GM20431 (cell line): ENCODE data around the gene WDR27.

ENCODE experiments used
- in situ Hi-C: fragments of 300-500 bp; cut with MseI, MboI; formaldehyde crosslinking; loops from one replicate; pipeline ENCODE4 v1.15.0; 2020; ENCODE audit warnings: low sequenced_read_pairs; ENCODE audit not compliant: unreplicated experiment

WDR27 gene

DNA sequence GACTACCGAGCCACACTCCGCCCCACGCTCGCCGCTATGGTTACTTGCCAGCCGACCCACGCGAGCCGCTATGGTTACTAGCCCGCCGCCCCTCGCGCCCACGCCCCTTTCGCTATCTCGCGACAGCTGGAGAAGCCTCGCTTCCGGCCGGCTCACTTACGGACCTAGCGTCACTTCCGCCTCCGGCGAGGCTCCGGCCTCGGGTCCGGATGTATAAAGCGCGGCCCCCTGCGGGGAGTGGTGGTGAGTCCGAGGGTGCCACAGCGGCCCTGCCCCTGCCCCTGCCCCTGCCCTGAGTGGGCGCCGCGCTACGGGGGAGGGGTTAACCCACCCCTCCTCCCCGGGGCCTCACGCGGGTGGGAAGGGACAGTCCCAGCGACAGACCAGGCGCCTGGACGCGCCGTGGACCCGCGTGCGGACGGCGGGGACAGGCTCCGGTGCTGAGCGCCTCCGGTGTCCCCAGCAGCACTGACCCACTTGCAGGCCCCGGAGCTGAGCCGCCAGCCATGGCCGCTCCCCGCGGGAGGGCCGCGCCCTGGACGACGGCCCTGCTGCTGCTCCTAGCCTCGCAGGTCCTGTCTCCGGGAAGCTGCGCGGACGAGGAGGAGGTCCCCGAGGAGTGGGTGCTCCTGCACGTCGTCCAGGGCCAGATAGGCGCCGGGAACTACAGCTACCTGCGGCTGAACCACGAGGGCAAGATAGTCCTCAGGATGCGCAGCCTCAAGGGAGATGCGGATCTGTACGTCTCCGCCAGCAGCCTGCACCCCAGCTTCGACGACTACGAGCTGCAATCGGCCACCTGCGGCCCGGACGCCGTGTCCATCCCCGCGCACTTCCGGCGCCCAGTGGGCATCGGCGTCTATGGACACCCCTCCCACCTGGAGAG is at the start of gene WDR27, which contains the start of gene C6orf120:
Gene WDR27, minus strand, starts transcription at position 76 of the 886 bp plus-strand sequence. CDS start 13,024 bp downstream, outside the sequence.
Gene C6orf120, plus strand, starts transcription at position 173 of the 886 bp plus-strand sequence. Its CDS starts 334 bp downstream, at position 507.
- in situ Hi-C loops: no loop called here

DNA sequence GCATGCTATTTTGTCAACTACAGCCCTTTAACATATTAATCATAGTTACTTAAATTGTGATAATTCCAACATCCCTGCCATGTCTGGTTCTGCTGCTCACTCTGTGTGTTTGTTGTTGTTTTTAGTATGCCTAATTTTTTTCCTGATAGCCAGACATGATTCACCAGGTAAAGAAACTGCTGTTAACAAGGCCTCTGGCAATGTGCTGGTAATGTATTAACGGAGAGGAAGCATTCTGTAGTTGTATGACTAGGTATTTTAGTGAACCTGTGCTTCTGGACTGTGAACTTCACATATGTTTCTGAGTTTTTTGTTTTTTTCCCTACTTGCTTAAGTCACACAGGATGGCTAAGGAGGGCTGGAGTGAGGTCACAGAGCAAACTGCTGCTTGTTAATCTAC is 44.7 kb upstream of the WDR27 start:
- in situ Hi-C loops: no loop called here

DNA sequence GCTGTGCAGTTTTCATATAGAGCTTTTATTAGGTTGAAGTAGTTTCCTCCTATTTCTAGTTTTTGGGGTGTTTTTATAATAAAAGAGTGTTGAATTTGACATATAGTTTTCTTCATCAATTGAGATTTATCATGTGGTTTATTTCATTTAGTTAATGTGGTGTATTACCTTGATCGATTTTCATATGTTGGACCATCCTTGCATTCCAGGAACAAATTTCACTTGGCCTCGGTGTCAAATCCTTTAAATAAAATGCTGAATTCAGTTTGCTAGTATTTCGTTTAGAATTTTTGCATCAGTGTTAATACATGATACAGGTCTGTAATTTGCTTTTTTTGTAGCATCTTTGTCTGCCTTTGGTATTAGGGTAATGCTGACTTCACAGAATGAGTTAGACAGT is 43.6 kb upstream of the WDR27 start:
- in situ Hi-C loops: no loop called here

DNA sequence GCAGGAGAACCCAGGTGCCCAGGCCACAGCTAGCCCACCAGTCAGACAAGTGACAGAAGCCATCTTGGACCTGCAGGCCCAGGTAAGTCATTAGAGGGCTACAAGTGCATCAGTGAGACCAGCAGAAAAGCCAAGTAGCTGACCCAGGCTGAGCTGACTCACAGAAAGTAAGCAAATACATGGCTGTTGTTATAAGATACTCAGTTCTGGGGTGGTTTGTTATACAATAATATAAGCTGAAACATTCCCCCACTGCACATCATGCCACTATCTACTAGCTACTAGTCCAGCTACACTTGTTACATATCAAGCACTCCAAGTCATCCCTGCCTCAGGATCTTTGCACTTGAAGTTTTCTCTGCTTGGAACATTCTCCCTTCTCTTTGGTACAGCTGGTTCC is 39.5 kb upstream of the WDR27 start:
- in situ Hi-C loops: no loop called here

DNA sequence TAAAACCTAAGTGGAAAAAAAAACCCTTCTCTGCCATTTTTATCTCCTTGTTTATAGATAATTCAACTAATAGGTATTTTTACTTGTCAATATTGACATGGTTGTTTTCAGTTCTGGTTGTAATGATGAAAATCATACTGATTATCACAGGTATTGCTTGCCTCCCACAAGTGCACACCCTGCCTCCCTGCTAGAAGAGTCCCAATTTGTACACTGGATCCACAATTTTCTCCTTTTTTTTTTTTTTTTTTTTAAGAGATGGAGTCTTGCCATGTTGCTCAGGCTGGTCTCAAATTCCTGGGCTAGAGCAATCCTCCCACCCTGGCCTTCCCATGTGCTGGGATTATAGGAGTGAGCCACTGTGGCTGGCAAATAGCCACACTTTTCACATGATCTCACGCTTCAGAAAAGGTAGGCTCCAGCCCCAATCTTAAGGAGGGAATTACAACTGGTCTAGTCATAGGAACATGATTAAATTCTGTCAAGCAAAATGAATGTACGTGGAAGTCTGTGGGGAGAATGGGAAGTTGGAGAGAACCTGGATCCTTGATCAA is 37.2 kb upstream of the WDR27 start:
- in situ Hi-C loops: no loop called here

DNA sequence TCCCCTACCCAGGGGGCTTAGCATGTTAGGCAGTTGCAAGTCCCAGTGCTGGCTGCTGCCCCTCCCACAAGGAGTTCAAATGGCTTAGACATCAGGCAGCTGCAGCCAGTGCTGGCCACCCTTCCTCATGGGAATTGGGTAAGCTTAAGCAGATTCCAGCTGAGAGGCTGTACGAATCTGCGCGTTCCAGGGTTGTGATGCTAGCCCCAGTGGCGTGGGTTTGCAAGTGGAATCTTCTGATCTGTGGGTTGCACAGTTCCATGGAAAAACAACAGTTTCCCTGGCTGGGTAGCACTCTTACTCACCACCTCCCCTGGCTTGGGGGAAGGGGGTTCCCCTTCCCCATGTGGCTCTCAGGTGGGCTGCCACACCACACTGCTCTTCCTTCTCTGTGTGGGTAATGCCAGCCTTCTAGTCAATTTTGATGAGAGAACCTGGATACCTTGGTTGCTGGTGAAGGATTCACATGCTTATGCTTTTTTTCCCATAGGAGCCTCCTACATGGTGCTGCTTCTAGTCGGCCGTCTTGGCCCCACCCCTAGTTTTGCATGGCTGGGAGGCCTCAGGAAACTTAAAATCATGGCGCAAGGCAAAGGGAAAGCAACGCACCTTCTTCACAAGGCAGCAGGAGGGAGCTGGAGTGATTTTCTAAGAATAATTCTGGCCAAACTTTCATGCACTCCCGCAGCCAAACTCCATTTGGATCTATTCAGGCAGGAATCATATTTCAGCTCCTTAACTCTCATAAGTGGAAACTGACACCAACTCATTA is 36.6 kb upstream of the WDR27 start:
- in situ Hi-C loops: no loop called here

DNA sequence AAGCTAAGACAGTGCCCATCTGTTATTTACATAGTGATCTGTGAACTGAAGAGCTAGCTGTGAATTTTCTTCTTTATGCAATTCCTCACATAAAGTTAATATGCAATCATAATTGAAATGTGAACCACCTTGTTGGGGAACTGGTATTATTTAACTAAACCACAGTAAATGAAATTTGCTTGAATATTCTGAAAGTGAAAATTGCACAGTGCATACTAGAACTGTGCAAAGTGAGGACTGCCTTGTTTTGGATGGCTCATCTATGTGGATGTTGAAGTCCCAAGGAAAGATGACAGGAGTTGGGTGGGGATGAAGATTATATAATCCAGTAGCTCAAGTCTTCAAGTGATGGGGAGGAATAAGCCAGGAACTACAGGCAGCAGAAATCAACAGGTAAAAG is 28.1 kb upstream of the WDR27 start:
- in situ Hi-C loops: no loop called here

DNA sequence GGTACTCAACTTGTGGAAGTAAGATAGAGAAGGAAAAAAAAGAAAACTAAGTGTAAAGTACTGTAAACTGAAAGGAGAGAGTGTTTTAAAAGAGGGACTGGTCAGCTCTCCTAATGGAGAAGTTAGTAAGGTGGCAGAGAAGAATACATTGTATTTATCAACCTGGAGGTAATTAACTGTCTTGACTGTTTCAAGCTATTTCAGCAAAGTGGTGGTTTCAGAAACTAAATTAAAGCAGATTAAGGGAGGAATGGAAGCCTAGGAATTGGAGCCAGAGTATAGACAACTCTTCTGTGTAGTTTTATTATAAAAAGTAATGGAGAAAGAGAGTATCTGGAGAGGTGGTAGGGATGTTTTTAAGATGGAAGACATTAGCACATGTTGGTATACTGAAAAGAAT is 25.1 kb upstream of the WDR27 start:
- in situ Hi-C loops: no loop called here

DNA sequence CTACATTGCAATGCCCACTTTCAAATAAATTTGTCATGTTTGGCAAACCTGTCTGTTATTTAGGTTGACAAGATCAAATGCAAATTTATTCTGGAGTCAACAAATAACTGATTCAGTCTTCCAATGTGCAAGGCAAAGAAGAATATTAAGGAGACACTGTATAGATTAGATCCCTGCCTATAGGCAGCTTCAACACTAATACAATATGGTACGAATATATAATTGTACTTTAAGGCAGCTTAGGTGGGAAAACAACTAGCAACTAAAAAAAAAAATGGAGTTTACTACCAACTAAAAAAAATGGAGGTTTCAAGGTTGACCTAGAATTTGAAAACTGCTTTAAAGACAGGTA is 24.2 kb upstream of the WDR27 start:
- in situ Hi-C loops: no loop called here

DNA sequence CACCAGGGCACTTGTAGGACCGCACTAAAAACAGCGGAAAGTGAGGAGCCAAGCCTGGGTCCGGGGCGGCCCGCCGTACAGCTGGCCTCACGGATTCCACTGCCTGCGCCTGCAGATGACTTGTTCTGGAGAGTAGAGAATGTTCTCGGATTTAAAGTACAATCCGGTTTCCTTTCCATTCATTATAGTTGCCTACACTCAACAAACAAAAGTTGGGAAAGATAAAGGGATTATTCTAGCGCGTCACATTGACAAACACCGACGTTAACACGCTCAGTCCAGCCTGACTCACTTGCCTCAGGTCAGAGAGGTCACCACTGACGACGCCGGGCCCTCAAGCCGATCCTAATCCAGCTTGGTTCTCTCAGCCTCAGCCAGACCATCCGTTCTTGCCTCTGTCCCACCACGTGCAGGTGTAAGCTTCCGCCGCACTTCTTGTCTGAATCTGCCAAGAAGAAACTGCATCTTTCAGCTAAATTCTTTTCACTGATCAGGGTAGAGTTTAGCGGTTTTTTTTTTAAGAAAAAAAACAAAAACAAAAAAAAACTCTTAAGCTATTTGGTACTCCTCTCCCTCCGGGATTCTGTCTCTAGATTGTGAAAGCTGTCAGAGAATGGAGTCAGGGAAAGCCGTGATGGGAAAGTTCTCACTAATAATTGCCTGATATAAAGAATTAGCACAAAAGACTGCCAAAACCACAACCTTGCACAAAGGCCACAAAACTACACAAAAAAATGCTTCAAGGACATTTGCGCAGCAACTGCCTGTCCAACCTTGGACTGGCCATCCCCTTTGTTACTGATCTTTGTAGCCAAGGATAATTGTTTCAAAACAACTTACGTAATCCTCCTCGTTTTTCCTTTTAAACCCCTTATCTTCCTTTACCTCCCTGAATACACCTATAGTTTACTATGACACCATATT is 23.6 kb upstream of the WDR27 start:
- in situ Hi-C loops: no loop called here

DNA sequence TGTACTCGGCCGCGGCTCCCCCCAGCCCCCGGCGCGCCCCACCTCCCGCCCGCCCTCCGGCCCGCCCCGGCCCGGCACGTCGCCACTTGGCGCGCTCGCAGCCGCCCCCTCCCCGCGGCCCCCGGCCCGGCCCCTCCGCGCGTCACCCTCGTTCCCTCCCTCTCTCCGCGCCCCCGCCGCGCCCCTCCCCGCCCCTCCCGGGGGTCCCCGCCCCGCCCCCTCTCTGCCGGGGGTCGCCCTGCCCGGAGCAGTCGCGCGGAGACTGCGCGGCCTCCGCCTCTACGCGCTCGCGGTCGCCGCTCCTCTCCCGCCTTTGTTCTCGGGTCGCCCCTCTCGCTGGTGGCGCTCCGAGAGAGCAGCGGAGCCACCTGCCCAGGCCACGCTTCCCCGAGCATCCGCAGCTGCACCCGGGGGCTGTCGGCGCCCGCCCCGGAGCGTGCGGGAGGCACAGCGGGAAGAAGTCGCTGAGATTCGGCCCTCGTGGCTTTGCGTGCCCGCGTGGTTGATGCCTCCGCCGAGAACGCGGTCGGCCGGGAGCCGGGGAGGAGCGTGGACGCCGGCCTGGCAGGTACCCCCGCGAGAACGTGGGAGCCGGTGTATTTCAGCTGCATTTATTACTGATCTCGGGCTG is 22.8 kb upstream of the WDR27 start, which contains the start of gene PHF10:
Gene PHF10, minus strand, starts transcription at position 7 of the 631 bp plus-strand sequence. CDS start 569 bp downstream, outside the sequence.
- in situ Hi-C loops: no loop called here

DNA sequence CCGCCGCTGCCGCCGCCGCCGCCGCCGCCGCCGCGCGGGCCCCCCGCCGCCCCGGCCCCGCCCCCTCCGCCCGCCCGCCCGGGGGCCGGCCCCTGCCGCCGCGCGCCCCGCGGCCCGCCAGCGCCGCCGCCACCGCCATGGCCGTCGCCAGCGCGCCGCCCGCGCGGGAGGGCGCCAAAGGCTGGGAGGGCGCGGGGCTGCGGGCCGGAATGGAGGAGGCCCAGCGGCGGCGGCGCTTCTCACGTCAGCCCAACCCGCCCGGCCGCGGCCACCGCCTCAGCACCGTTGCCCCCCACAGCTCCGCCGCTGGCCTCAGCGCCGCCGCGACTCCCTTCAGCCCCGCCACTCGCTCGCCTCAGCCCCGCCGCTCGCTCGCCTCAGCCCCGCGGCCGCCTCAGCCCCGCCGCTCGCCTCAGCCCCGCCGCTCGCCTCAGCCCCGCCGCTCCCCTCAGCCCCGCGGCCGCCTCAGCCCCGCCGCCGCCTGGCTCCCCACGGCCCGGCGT is 22.2 kb upstream of the WDR27 start:
- in situ Hi-C loops: no loop called here

DNA sequence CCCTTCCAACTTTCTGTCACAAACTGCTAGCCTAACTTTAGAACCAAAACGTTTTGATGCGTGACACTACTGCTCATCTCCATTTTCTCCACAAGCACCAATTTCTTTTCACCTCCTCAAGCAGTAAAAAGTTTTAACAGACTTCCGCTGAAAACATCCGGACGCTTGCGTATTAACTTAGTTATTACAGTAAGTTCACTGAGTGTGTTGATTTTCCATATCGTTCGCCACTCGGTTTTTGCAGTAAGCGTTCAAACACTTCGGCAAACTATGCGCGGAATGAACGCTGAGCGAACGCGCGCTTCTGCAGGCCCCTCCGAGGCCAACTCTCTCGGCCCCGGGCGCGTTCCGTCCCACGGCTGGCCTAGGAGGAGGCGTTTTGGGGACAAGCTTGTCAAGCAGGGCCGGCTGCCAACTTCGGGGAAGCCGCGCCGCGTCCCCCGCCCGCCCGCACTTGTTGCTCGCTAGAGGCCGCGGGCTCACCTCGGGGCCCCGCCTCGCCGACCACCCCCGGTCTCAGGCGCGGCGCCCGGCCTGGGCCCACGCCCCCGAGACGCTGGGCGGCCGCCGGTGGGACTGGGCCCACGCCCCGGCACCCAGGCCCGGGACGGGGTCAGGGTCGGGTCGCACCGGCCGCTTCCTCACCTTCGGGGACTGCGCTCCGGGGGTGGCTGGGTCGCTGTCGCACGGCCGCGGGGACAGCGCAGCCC is 21.5 kb upstream of the WDR27 start:
- in situ Hi-C loops: no loop called here

DNA sequence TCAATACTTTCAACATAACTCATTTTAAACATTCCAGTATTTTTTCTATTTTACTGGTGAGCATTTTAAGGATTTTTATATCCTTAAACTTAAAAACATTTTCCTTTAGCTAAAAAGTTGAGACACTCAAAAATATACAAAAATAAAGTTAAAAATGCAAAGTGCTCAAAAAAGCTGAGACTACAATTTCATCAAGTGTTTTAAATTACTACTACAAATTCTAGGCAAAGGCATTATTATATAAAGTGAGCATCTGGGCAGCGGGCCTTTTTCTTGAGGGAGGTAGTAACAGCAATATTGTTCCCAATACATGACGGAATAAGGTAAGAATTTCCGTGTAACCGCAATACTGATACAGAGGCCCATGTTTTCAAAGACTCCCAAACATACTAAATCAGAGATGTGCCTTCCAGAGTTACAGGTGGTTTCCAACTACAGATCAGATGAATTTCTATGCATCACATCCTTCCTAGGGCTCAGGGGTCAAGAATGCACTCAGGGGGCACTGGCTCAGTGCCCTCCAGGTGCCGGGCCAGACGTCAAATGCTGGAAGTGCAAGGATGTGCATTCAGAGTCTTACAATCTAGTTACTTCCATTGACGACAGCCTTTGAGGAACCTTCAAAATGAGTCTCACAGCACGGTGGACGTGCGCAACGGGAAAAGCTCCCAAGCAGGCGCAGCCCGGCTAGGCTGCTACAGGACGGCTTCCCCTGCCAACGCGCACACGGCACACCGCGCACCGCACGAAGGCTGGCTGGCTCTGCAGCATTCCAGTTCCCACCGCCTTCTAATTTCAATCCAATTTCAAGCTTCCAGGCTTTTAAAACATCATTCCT is 20.8 kb upstream of the WDR27 start:
- in situ Hi-C loops: no loop called here

DNA sequence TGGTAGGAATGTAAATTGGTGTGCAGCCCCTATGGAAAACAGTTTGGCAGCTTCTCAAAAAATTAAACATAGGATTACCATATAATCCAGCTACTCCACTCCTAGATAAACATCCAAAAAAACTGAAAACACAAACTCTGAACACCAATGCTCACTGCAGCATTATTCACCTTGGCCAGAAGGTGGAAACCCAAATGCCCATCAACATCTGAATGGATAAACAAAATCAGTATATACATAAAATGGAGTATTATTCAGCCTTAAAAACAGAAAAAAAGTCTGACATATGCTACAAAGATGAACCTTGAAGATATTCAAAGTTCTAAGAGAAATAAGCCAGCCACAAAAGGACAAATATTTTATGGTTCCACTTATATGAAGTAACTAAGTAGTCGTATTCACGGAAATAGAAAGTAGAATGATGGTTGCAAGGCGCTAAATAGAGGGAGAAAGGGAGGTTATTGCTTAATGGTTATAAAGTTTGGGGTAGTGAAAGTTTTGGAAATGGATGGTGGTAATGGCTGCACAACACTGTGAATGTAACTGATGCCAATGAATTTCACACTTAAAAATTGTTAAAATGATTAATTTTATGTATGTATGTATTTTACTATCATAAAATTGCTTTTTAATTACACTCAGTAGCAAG is 18.5 kb upstream of the WDR27 start:
- in situ Hi-C loops: no loop called here

DNA sequence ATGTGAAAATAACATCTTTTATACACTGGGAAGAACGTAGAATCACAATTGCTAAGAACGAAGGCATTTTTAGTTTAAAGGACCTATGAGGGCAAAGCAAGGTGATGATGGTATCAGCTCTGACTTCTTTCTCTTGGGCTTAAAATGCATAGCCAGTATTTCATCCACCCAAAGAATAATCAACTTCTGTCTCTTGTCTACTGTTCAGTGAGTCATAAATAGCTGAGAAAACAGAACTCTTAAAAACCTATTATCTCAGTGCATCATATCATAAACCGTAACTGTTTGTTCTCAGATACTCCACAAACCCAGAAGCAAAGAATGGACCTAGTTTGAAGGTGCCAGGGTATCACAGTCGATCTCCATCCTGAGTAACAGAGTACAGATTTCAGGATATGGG is 17.3 kb upstream of the WDR27 start:
- in situ Hi-C loops: no loop called here

DNA sequence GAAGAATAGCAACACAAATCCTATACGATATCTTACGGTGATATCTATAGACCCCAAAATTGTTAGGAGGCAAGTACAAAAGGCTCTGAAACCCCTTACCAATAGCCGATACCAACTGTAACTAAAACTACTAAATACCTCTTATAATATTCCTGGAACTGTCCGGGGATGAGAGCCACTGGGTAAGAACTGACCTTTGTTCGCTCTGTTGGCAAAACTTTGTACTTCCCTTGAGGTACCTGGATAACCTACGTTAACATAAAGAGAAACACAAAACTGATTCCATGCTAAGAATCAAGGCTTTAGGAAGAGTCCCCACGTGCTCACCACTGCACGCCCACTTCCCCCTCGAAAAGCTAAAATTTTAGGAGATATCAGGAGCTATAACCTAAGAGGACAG is 12.8 kb upstream of the WDR27 start:
- in situ Hi-C loops: no loop called here
